Fibroblast of lung (primary cell): ENCODE measurements around the gene CBL. TPM values are rescaled to one million over a fixed set of nuclear protein-coding genes. Genes with fewer than 3 reads are reported as not detected.

Experiments used
- DNase-seq, 2 donors: peaks; one replicate each; pipeline versions ENCODE4 v3.0.0 to v3.0.0-alpha.2; 2010; ENCODE audit warnings: low read depth in 2 of 2
- H2AFZ ChIP-seq: 2 replicates; pipeline ENCODE4 v1.5.1; 2012; ENCODE audit warnings: low read length, control low read depth, inconsistent platforms
- H3K27ac ChIP-seq: 2 replicates; pipeline ENCODE4 v1.5.1; 2011; ENCODE audit warnings: low read length, control low read depth; ENCODE audit not compliant: insufficient read depth
- H3K27me3 ChIP-seq: 2 replicates; pipeline ENCODE4 v1.5.1; 2011; ENCODE audit warnings: mild to moderate bottlenecking, low read length; ENCODE audit not compliant: control insufficient read depth, insufficient read depth
- H3K36me3 ChIP-seq: 2 replicates; pipeline ENCODE4 v1.5.1; 2011; ENCODE audit warnings: low read length; ENCODE audit not compliant: control insufficient read depth, insufficient read depth
- H3K4me1 ChIP-seq: 2 replicates; pipeline ENCODE4 v1.5.1; 2011; ENCODE audit warnings: low read length; ENCODE audit not compliant: control insufficient read depth, insufficient read depth; ENCODE audit errors: extremely low read depth
- H3K4me2 ChIP-seq: 2 replicates; pipeline ENCODE4 v1.5.1; 2011; ENCODE audit warnings: low read length, control low read depth; ENCODE audit not compliant: insufficient read depth; ENCODE audit errors: extremely low read depth
- H3K4me3 ChIP-seq, 4 experiments: fragments of 200-600 bp in 1 of 4; sonication (generic) in 1 of 4; replicated peaks in 1 of 4; 2 replicates each; pipeline ENCODE4 v1.5.1; 2011 to 2016; ENCODE audit warnings: low read length in 4 of 4, low read depth in 3 of 4, mild to moderate bottlenecking in 3 of 4, control low read depth in 2 of 4, inconsistent platforms in 1 of 4, mixed read lengths in 1 of 4; ENCODE audit not compliant: insufficient read depth in 1 of 4; ENCODE audit errors: control extremely low read depth in 1 of 4
- H3K79me2 ChIP-seq: 2 replicates; pipeline ENCODE4 v1.5.1; 2012; ENCODE audit warnings: mild to moderate bottlenecking, low read length, inconsistent platforms; ENCODE audit not compliant: control insufficient read depth, insufficient read depth
- H3K9ac ChIP-seq: 2 replicates; pipeline ENCODE4 v1.5.1; 2011; ENCODE audit warnings: mild to moderate bottlenecking, low read length, control low read depth; ENCODE audit not compliant: insufficient read depth
- H3K9me3 ChIP-seq: 2 replicates; pipeline ENCODE4 v1.5.1; 2012; ENCODE audit warnings: low read depth, low read length; ENCODE audit not compliant: control insufficient read depth, insufficient read depth
- H4K20me1 ChIP-seq: 2 replicates; pipeline ENCODE4 v1.5.1; 2011; ENCODE audit warnings: low read length; ENCODE audit not compliant: control insufficient read depth, insufficient read depth; ENCODE audit errors: extremely low read depth
- CTCF ChIP-seq, 2 donors: IDR thresholded peaks in 1 of 2; conservative IDR thresholded peaks in 1 of 2; 1 replicate in 1 of 2; 2 replicates in 1 of 2; pipeline ENCODE4 v1.5.1; 2011 to 2012; ENCODE audit warnings: low read length in 2 of 2, control low read depth in 1 of 2, inconsistent platforms in 1 of 2, low read depth in 1 of 2, mild to moderate bottlenecking in 1 of 2
- EZH2 ChIP-seq: IDR thresholded peaks from 2 replicates; pipeline ENCODE4 v1.5.1; 2012; ENCODE audit warnings: low read length, control low read depth, mild to moderate bottlenecking; ENCODE audit errors: missing control alignments
- polyA minus RNA-seq: library from RNA; depleted of rRNA, polyadenylated mRNA; stranded (reverse); fragments of >200 nt; gene quantifications from 2 replicates; pipeline ENCODE4 v1.2.3, GENCODE V29; 2011; ENCODE audit warnings: low replicate concordance
- polyA plus RNA-seq, 2 donors: library from polyadenylated mRNA; depleted of rRNA in 1 of 2; stranded (reverse) in 1 of 2; unstranded in 1 of 2; fragments of >200 nt; gene quantifications; 2 replicates each; pipeline ENCODE4 v1.2.1, GENCODE V29; 2011 to 2012; ENCODE audit warnings: missing spikeins in 1 of 2
- total RNA-seq: library from RNA; depleted of rRNA; stranded (reverse); fragments of >200 nt; gene quantifications from 2 replicates; pipeline ENCODE4 v1.2.1, GENCODE V29; 2014

CBL gene
- total RNA-seq (6.4 and 12.4 TPM in 2 replicates), polyA plus RNA-seq (11.1 and 17.6 TPM in 2 replicates), polyA minus RNA-seq (14.3 and 35.8 TPM in 2 replicates)
- polyA plus RNA-seq (2012) = 8.0 and 9.2 TPM in 2 replicates

DNA sequence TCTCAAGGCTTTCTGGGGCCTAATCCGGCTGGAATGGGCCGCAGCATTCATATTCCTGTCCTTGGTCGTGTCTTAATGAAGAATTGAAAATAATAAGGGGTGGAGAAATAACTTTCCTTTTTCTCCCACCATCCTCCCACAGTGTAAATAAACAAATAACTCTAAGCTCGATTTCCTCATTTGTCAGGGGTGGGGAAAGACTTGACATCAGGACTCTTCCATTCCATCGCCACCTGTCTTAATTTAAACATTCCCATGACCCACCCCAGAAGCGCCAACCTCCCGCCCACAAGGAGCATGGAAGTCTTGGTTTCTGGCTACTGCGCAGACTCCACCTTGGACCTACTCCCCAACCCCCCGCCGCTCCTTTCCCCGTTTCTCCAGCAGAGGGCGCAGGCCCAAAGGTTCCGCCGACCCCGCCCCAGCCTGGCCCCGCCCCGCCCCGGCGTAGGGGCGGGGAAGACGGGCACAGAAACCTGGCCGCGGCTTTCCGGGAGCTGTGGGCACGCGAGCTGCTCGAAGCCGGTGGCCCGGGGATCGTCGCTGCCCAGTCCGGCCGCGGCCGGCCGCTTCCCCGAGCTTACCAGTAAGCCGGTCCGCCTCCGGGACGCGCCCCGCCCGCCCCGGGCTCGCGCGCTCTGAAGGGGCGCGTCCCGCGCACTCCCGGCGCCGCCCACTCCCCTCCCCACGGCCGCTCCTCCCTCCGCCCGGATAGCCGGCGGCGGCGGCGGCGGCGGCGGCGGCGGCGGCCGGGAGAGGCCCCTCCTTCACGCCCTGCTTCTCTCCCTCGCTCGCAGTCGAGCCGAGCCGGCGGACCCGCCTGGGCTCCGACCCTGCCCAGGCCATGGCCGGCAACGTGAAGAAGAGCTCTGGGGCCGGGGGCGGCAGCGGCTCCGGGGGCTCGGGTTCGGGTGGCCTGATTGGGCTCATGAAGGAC, at the start of gene CBL:
Gene CBL (plus strand): TSS at position 766 of the 937 bp plus-strand sequence. CDS start 79 bp downstream, at position 845.
- Histone ChIP-seq H3K9me3 (no peaks in the 10 kb centered on the region), H3K4me2 (peak within 1 kb of the TSS; percentile 85), H2AFZ (peak within 1 kb of the TSS; percentile 73), H3K79me2 (peaks cover 45% of the 10 kb centered on the region), H3K27ac (peak within 1 kb of the TSS; percentile 75), H3K9ac (peak within 1 kb of the TSS; percentile 72), H3K4me1 (peaks cover 5% of the 10 kb centered on the region), H4K20me1 (no peaks in the 10 kb centered on the region), H3K4me3 (peak within 1 kb of the TSS; percentile 92 to 99 (median 92)), H3K36me3 (no peaks in the 10 kb centered on the region), H3K27me3 (no peaks in the 10 kb centered on the region)
- peak; percentile 65 to 74 for TF ChIP-seq CTCF (conservative IDR thresholded peaks at IDR 0.05 in 1 of 2, IDR thresholded peaks at IDR 0.05 in 1 of 2; ENCODE audit: low read depth in 1 of 2, low read length in 2 of 2)
- no peak for TF ChIP-seq EZH2
- DNase-seq = peak; percentile 72 to 87

DNA sequence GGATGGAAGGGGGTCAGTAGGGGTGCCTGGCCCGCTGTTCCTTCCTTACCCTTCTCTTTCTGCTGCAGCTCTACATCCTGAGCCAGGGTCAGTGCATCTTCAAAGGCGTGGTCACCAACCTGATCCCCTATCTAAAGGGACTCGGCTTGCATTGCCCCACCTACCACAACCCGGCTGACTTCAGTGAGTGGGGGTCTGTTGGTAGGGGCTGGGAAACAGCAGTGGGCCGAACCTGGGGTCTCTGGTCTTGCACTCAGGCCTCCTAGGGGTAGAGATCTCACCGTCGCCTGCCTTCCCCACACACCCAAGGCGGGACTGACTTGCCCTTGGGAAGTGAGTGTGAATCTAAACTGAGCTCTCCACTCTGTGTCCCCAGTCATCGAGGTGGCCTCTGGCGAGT, 49.6 kb upstream of the CBL start:
- H3K36me3 ChIP-seq = no peaks in the 10 kb centered on the region
- H3K27me3 ChIP-seq = peaks cover 15% of the 10 kb centered on the region
- no peaks in the 10 kb centered on the region for H4K20me1 ChIP-seq
- H3K4me1 ChIP-seq = no peaks in the 10 kb centered on the region
- no peak overlapping the region for H3K9ac ChIP-seq
- TF ChIP-seq EZH2 (no peak), CTCF (conservative IDR thresholded peaks at IDR 0.05 in 1 of 2, IDR thresholded peaks at IDR 0.05 in 1 of 2; ENCODE audit: low read depth in 1 of 2, low read length in 2 of 2) (no peak)
- no peak overlapping the region for H2AFZ ChIP-seq
- H3K79me2 ChIP-seq = no peaks in the 10 kb centered on the region
- no peak overlapping the region for H3K4me2 ChIP-seq
- no peaks in the 10 kb centered on the region for H3K9me3 ChIP-seq
- no peak overlapping the region for H3K27ac ChIP-seq
- no peak overlapping the region for H3K4me3 ChIP-seq
- DNase-seq = no peak

DNA sequence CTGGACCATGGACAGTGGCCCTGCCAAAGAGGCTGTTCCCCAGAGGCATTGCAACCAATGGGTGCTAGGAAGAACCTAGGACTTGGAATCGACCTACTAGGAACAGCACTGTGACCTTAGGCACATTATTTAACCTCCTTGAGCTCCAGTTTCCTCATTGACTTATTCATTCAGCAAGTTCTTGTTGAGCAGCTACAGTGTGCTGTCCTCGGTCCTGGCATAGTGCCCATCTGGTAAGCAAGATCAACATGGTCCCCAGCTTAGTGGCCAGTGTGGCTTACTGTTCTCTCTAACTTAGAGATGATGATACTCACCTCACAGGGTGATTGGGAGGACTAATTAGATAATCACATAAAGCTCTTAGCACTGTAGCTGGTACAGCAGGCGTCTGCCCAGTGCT, 49.1 kb upstream of the CBL start:
- DNase-seq = no peak
- no peaks in the 10 kb centered on the region for H3K79me2 ChIP-seq
- H4K20me1 ChIP-seq = no peaks in the 10 kb centered on the region
- H2AFZ ChIP-seq = no peak overlapping the region
- no peak overlapping the region for H3K4me2 ChIP-seq
- H3K27ac ChIP-seq = no peak overlapping the region
- H3K4me1 ChIP-seq = no peaks in the 10 kb centered on the region
- H3K36me3 ChIP-seq = no peaks in the 10 kb centered on the region
- H3K9me3 ChIP-seq = no peaks in the 10 kb centered on the region
- no peak for TF ChIP-seq CTCF (conservative IDR thresholded peaks at IDR 0.05 in 1 of 2, IDR thresholded peaks at IDR 0.05 in 1 of 2; ENCODE audit: low read depth in 1 of 2, low read length in 2 of 2)
- TF ChIP-seq EZH2 = no peak
- peaks cover 13% of the 10 kb centered on the region for H3K27me3 ChIP-seq
- H3K9ac ChIP-seq = no peak overlapping the region
- H3K4me3 ChIP-seq = no peak overlapping the region
